Neural progenitor cell (in vitro differentiated cells): ENCODE results near the gene EGLN1.

ENCODE experiments used
- EZH2 ChIP-seq: fragments of 200-600 bp; sonication (generic); IDR thresholded peaks from 2 replicates; pipeline ENCODE4 v1.6.1; 2017; ENCODE audit warnings: antibody characterized with exemption, mild to moderate bottlenecking, moderate library complexity
- EZH2phosphoT487 ChIP-seq: fragments of 200-600 bp; sonication (generic); IDR thresholded peaks from 2 replicates; pipeline ENCODE4 v1.6.1; 2017; ENCODE audit warnings: antibody characterized with exemption
- TF ChIP-seq, protein P1 (sequence below): fragments of 200-600 bp; sonication (generic); IDR thresholded peaks from 2 replicates; pipeline ENCODE4 v1.5.1; 2017; ENCODE audit warnings: antibody characterized with exemption, mild to moderate bottlenecking

DNA sequence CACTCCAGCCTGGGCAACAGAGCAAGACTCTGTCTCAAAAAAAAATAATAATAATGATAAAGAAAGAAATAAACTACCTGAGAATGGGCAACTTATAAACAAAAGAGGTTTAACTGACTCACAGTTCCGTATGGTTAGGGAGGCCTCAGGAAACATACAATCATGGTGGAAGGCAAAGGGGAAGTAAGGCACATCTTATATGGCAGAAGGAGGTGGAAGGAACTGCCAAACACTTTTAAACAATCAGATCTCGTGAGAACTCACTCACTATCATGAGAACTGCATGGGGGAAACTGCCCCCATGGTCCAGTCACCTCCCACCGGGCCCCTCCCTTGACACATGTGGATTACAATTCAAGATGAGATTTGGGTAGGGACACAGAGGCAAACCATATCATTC is 6.3 kb upstream of the EGLN1 start:
- TF ChIP-seq, protein P1, sequence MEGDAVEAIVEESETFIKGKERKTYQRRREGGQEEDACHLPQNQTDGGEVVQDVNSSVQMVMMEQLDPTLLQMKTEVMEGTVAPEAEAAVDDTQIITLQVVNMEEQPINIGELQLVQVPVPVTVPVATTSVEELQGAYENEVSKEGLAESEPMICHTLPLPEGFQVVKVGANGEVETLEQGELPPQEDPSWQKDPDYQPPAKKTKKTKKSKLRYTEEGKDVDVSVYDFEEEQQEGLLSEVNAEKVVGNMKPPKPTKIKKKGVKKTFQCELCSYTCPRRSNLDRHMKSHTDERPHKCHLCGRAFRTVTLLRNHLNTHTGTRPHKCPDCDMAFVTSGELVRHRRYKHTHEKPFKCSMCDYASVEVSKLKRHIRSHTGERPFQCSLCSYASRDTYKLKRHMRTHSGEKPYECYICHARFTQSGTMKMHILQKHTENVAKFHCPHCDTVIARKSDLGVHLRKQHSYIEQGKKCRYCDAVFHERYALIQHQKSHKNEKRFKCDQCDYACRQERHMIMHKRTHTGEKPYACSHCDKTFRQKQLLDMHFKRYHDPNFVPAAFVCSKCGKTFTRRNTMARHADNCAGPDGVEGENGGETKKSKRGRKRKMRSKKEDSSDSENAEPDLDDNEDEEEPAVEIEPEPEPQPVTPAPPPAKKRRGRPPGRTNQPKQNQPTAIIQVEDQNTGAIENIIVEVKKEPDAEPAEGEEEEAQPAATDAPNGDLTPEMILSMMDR = no peak
- no peak for TF ChIP-seq EZH2
- TF ChIP-seq EZH2phosphoT487 = no peak
